DMS114 treated with DMSO at 0.1 percent for 48 hours (cell line): ENCODE measurements around the gene NRDC.

Source experiments
- DNase-seq: peaks from one replicate; lab custom pipeline; 2025; ENCODE audit not compliant: unreplicated experiment; lab: John Stamatoyannopoulos, UW

The NRDC gene

DNA sequence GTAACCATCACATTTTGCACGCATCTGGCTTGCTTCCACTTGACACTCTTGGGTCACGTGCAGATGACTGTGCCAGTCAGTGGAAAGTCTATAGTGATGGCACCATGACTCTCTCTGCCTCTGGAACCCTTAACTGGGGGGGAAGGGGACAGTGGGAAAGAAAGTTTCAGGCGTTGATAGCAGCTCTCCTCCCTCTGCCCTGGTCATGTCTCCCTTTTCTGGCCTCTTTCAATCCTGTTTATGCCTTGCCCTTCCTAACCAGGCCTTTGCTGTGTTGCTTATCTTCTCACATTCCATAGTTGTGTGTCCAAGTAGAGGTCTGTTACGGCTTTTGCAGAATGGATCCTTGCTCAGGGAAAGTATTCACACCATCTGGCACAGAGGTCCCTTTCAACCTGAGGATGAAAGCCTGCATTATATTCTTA is 93.5 kb downstream of the NRDC start:
- no peak for DNase-seq

DNA sequence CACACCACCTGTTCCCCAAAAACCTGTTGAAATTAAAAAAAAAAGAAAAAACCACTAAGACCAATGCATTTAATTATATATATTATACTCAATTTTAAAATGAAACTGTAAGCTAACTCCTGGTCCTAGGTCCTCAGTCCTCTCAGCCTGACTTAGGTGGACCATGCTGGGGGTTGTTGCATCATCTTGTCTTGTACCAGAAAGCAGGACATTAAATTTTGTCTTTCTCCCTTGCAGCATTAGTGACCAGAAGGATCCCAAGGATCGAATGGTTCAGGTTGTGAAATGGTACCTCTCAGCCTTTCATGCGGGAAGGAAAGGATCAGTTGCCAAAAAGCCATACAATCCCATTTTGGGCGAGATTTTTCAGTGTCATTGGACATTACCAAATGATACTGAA is 97.6 kb downstream of the NRDC start:
- DNase-seq: no peak

DNA sequence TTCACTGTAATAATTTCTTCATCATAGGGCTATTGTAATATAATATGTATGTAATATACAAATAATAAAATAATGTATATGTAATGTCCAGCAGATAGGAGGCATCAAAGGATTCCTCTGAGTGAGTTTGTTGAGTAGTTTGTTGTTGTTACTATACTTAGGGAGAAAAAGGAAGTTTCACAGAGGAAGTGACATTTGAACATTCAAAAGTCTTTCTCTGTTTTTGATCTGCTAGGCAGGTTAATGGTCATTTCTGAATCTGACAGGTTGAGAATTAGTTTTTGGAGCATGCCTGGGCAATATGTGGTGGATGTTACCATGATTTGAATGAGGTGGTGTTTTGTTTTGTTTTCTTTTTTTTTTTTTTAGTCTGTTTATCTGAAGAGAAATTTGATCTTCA is 102.1 kb downstream of the NRDC start:
- no peak for DNase-seq

DNA sequence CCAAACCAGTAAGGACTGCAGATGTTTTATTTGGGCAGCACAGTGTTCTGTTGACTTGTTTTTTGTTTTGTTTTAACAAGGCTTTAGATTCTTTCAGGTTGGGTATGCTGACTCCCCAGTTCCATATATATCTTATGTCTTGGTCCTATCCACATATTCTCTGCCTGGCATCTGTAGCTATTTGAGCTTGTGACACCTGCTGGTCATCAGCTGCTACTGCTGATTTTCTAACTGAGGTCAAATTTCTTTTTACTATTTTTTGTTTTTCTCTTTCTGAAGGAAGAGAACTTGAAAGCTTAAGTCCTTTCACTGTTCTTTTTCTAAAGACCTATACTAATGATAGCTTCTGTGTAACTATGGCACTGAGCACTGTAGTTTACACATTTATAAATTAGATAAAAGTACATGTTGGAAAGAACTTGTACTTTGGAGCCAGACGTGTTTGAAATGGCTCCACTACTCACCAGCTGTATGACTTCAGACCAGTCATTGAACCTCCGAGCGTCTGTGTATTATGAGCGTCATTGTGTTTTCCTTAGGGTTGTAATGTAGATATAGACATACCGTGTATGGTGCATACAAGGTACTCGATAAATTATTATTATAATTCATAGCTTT is 109.4 kb downstream of the NRDC start:
- peak; percentile 70 for DNase-seq

DNA sequence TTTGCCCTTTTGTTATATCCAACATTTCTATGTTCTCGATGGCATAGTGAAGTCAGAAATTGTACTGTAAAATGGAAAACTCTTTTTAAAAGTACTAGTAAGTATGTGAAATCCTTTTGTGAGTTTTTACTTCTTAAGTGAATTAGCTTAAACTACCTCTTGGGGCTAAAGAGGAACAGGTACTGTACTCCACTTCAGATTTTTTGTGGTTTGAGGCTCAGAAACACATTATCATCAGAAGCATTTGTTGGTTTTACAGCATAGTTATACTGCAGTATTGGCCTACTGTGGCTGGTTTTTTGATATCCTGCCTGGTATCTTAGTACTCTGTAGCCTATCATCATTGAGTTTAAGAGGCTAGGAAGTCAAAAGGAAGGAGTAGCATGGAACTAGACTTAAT is 117.2 kb downstream of the NRDC start:
- no peak for DNase-seq

DNA sequence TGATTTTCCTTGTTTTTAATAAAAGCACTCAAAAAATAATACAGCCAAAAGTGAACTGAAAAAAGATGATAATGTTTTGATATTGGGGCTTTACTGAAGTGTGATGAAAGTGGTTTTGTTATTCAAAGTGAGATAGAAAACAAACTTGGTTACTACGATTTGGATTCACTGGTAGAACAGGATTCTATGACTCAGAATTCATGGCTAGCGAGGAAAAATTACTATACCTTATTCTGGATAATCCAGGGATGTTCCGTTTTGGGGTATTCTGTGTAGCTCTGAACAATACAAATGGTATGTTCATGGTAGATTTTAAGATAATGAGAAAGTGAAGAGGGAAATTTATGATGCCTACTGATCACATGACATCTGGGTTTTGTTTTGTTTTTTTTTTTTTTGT is 117.7 kb downstream of the NRDC start:
- no peak for DNase-seq

DNA sequence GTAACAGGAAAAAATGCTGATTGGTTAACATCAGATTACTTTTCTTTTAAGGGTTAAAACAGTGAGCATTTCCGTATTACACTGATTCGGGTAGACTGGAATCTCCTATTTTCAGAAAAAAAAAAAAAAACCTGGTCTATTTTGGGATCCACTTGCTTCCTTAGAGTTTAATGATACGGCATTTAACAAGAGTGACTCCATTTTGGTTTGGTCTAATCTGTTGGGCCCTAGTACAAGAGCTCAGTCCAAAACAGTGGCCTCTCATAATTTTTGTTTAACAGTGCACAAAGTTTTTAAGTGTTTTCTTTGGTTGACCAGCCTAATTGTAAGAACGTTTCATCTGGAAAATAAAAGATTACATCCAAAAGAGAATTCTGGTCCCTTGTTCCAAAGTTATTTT is 120.2 kb downstream of the NRDC start:
- DNase-seq: no peak

DNA sequence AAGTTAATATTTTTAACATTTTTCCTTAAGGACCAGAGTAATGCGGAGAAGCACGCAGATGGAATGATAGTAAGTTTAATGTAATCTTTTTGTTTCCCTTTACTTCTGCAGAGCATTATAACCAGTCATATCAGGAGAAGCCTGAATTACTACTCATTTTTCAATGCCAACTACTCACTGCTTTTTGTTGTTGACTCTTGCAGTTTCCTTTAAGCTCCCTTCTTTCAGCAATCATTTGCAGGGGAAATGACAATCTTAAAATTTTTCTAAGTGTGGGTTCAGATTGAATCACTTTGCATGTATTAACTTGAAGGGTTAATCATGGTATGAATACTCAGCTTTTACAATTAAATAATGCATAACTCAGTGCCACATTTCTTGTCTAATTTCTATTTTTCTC is 122.2 kb downstream of the NRDC start:
- no peak for DNase-seq

DNA sequence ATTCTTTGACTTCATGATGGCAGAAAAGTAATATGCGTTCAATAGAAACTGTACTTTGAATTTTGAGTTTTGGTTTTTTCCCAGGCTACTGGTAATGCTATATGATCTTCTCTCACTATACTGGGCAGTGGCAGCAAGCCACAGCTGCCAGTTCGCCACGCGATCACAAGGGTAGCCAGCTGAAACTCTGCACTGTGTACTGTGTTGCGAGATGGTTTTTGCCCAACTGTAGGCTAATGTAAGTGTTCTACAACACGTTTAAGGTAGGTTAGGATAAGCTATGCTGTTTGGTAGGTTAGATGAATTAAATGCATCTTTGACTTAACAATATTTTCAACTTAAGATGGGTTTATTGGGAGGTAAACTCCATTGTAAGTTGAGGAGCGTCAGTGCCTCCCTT is 123.1 kb downstream of the NRDC start:
- no peak for DNase-seq

DNA sequence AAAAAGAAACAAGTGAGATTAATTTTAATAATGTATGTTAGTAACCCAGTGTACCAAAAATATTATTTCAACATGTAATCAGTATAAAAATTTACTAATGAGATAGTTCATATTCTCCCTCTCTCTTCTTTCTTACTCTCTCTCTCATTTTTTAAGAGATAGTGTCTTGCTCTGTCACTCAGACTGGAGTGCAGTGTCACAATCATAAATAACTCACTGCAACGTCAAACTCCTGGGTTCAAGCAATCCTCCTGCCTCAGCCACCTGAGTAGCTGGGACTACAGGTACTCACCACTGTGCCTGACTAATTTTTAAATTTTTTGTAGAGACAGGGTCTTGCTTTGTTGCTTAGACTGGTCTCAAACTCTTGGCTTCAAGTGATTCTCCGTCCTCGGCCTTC is 123.9 kb downstream of the NRDC start:
- no peak for DNase-seq

DNA sequence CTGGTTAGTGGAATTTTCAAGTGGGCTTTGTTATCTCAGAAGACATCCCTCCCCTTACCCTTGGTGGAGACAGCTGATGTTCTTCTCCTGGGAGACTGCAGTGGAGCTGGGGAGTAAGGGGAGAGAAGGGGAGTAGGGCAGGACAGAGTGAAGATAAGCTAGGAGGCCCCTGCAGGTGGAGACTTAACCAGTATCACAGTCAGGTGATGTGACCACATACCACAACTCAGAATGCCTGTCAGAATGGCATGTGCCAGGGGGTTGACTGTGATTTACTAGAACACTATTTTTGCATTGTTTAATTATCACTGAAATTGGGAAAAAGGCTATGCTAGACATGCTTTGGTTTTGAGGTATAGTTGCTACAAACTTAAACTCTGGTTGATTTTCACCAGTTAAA is 124.6 kb downstream of the NRDC start:
- DNase-seq: no peak

DNA sequence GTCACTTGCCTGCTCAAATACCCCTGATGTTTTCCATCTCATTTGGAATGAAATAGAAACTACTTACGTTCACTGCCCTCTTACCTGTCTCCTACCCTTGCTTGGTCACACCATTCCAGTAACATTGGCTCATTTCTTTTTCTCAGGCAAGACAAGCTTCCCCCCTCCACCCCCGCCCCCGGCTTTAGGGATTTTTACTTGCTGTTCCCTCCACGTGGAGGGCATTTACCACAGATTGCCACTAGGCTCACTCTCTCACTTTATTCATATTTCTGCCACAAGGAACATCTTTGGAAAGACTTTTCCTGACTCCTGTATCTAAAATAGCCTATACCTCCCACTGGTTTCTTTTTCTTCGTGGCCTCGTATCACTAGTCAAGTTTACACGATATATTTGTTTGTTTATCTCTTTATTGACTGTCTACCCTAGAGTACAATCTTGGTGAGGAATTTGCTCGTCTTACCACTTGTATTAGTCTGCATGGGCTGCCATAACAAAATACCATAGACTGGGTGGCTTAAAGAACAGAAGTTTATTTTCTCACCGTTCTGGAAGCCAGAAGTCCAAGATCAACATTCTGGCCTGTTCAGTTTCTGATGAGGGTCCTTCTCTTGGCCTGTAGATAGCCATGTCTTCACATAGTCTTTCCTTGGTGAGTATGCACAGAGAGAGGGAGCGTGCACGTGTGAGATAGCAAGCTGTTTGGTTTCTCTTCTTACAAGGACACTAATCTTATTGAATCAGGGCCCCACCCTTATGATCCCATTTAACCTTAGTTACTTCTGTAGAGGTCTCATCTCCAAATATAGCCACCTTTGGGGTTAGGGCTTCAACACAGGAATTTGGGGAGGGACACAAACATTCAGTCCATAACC is 126.2 kb downstream of the NRDC start:
- DNase-seq: no peak

DNA sequence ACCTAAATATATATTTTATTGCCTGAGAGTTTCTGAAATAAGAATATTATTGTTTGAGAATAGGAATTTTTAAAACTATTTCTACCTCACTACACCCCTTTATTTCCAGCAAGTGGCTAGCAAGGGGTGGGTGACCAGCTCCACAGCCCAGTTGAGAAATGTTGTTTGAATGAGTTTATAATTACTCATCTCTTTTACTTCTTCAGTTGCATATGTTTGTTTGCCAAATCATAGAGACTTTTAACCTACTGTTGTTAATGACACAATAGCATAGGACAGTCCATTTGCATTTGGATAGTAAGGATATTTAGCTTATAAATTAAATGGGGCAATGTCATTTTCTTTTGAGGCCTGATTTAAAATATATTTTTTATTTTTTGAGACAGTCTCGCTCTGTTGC is 127.8 kb downstream of the NRDC start:
- DNase-seq: no peak

DNA sequence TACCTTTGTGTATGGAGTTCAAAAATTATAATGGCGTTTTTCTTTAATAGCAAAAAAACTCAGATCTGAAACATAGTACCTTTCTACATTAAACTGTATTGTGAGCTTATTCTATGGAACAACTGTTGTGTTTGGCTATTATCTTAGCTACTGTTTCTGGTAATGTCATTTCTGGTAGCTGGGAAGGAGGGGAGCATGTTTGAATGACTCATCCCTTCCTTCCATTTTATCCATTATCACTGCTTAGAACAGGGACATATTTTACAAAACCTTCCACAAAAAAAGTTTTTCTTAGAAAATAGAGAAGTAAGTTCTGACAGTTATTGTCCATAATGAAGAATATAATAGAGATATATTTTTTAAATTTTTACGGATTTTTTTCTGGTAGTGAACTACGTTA is 128.3 kb downstream of the NRDC start:
- DNase-seq: no peak

DNA sequence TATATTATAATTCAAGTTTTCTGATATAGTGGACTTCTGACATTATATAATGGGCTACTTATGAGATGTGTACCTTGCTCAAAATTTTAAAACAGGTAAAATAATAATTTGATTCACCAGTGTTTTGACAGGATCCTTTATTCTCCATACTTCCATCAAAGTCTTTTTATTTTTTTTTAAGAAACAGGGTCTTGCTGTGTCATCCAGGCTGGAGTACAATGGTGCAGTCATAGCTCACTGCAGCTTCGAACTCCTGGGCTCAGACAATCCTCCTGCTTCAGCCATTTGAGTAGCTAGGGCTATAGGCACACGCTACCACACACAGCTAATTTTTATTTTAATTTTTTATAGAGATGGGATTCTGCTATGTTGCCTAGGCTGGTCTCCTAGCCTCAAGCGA is 129.4 kb downstream of the NRDC start:
- no peak for DNase-seq

DNA sequence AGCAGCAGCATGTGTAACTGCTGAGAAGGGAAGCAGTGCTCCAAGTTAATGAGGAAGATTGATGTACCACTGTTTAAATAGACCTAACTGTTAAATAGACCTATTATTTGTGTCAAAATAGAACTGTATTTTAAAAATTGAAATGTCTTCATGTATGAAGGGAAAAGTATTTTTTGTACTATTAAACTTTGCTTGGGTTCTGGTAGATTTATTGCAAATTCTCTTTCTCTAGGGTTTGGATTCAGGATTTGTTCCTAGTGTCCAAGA is 133.3 kb downstream of the NRDC start:
- DNase-seq: no peak

DNA sequence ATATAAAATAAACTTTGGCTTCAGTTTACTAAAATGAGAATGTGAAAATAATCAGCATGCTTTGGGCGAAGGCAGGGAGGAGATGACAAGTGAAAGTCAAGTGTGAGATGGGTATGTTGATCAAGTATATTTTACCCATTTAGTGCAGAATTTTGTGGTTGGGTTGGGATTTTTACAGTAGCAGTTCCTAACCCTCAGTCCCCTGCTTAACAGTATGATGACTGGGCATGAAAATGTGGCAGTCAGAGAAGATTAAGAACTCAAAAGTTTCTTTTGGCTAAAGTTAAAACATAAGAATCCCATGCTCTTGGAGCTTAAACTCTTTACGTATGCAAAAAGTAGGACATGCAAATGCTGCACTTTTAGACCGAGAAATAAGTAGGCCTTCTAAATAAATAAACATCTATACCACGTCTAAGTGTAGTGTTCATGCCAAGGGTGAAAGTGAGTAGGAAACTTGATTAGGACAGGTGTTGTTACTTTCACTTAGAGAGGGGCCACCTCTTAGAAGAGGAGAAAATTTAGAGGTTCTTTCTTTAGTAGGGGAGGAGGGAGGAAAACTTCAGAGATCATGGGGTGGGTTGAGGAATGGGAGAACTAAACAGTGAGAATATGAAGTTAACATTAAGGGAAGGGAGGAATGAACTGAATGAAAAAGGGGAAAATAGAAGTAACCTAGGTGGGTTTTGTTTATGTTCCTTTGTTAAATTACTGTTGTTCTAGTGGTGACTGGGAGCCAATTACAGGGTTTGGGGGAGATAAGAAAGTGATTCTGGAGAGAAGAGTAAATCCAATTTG is 133.8 kb downstream of the NRDC start:
- no peak for DNase-seq

DNA sequence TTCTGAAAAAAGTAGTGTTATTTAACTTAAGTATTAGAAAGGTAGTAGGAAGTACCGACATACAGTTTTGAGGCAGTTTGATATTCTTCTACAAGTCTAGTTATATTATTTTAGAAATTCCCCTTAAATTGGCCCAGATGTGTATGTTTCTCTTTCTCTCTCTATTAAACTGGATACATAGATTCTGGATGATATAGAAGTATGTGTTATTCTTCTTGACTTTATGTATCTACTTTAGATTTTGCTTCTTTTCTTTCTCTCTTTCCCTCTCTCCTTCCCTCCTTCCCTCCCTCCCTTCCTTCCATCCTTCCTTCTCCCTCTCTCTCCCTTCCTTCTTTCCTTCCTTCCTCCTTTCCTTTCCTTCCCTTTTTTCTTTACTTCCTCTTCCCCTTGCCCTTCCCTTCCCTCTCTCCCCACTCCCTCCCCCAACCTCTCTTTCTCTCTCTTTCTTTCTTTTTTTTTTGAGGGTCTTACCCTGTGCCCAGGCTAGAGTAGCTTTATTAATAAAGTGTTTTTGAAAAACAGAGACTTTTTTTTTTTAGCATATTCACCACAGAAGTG is 137.3 kb downstream of the NRDC start:
- no peak for DNase-seq

DNA sequence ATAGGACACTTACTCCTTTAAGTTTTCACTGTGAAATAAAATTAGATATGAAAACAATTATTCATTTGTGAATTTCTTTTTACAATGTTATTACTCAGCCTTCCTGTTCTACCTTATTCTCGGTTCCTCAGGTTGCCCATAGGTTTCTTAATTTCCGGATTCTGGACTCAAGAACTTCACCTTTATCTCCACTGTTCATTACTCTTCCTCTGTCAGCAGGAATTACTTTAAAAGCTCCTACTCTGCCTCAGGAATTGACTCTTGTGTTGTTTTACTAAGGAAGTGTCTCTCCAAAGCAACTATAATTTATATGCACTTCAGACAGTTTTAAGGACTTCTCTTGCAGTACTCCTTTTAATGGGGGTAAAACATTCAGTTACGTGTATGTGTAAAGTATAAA is 137.9 kb downstream of the NRDC start:
- DNase-seq: no peak
